ENCODE results near the gene SLC6A13. TPM values are rescaled to one million over a fixed set of nuclear protein-coding genes. Genes with fewer than 3 reads are reported as not detected.

The SLC6A13 gene
- total RNA-seq, 4 donors from 2014 or later, result 0.84 to 0.88 TPM; not detected in 2

- no peak for DNase-seq (ENCODE audit: low spot score)
- ATAC-seq (ENCODE audit: low FRiP score), result no peak
- TF ChIP-seq CTCF (IDR thresholded peaks at IDR 0.05), result no peak
Observed at GRCh38 chr12:264269-264668, 1.6 kb upstream of the SLC6A13 start.

GRCh38 chr12:263574-263973 is 938 bp upstream of the SLC6A13 start:
- no peak for TF ChIP-seq CTCF (IDR thresholded peaks at IDR 0.05)
- no peak for DNase-seq (ENCODE audit: low spot score)
- no peak for ATAC-seq (ENCODE audit: low FRiP score)

- ATAC-seq (ENCODE audit: low FRiP score) (no peak), DNase-seq (ENCODE audit: low spot score) (no peak)
- no peak for TF ChIP-seq CTCF (IDR thresholded peaks at IDR 0.05)
Observed at GRCh38 chr12:262113-262512, 523 bp downstream of the SLC6A13 start.

- DNase-seq (ENCODE audit: low spot score), result no peak
- ATAC-seq (ENCODE audit: low FRiP score), result no peak
- no peak for TF ChIP-seq CTCF (IDR thresholded peaks at IDR 0.05)
Observed at GRCh38 chr12:257521-258321, 4.9 kb downstream of the SLC6A13 start.

GRCh38 chr12:256958-257357 is 5.7 kb downstream of the SLC6A13 start:
- no peak for DNase-seq (ENCODE audit: low spot score)
- no peak for TF ChIP-seq CTCF (IDR thresholded peaks at IDR 0.05)
- ATAC-seq (ENCODE audit: low FRiP score), result no peak

- no peak for TF ChIP-seq CTCF (IDR thresholded peaks at IDR 0.05)
- ATAC-seq (ENCODE audit: low FRiP score) (no peak), DNase-seq (ENCODE audit: low spot score) (no peak)
Observed at GRCh38 chr12:256225-256624, 6.4 kb downstream of the SLC6A13 start.

- no peak for DNase-seq (ENCODE audit: low spot score)
- no peak for TF ChIP-seq CTCF (IDR thresholded peaks at IDR 0.05)
Observed at GRCh38 chr12:254912-255311, 7.7 kb downstream of the SLC6A13 start.

More at GRCh38 chr12:254912-255311, 7.7 kb downstream of the SLC6A13 start:
- no peak for ATAC-seq (ENCODE audit: low FRiP score)

Measured in omental fat pad (tissue), 4 donors.